Calu3 (cell line): ENCODE data around the gene TRIM7. TPM values are rescaled to one million over a fixed set of nuclear protein-coding genes. Genes with fewer than 3 reads are reported as not detected.

ENCODE experiments used
- BruUV-seq: library from RNA; stranded (reverse); fragments of 400-500 nt; replicated peaks from 2 replicates; lab custom pipeline; 2021; lab: Mats Ljungman, UMichigan
- CTCF ChIA-PET: fragments of 300-600 bp; sonication (Branson Sonifier 250); formaldehyde crosslinking; loops from one replicate; lab custom pipeline; 2022; ENCODE audit warnings: antibody characterized with exemption; lab: Charles Lee
- DNase-seq: peaks from one replicate; pipeline ENCODE4 v3.0.0; 2022
- H3K27ac Mint-ChIP-seq: one replicate; pipeline ENCODE4 v1.8.0; 2022; ENCODE audit warnings: mixed read lengths; ENCODE audit not compliant: unreplicated experiment
- H3K27me3 Mint-ChIP-seq: one replicate; pipeline ENCODE4 v1.8.0; 2022; ENCODE audit warnings: mixed read lengths; ENCODE audit not compliant: unreplicated experiment
- H3K36me3 Mint-ChIP-seq: one replicate; pipeline ENCODE4 v1.8.0; 2022; ENCODE audit warnings: mild to moderate bottlenecking, moderate library complexity, mixed read lengths; ENCODE audit not compliant: insufficient read depth, unreplicated experiment
- H3K4me1 Mint-ChIP-seq: one replicate; pipeline ENCODE4 v1.8.0; 2022; ENCODE audit warnings: mild to moderate bottlenecking, low read depth, mixed read lengths; ENCODE audit not compliant: unreplicated experiment
- H3K4me3 Mint-ChIP-seq: one replicate; pipeline ENCODE4 v1.8.0; 2022; ENCODE audit warnings: mild to moderate bottlenecking, low read depth, moderate library complexity, mixed read lengths; ENCODE audit not compliant: unreplicated experiment
- H3K9me3 Mint-ChIP-seq: one replicate; pipeline ENCODE4 v1.8.0; 2022; ENCODE audit warnings: low read depth, mixed read lengths; ENCODE audit not compliant: unreplicated experiment
- CTCF ChIP-seq: fragments of 200-600 bp; IDR thresholded peaks from one replicate; pipeline ENCODE4 v1.8.0; 2022; ENCODE audit warnings: antibody characterized with exemption; ENCODE audit not compliant: unreplicated experiment
- intact Hi-C: fragments of 100-400 bp; cut with micrococcal nuclease; formaldehyde crosslinking; loops from one replicate; pipeline ENCODE4 v1.10.0; 2022; ENCODE audit not compliant: unreplicated experiment
- total RNA-seq: library from RNA; stranded (reverse); gene quantifications from 2 replicates; pipeline ENCODE4 v1.2.3, GENCODE V29; 2022

Gene TRIM7
- total RNA-seq, 1 experiment from 2014 or later, result 2.4 TPM

GRCh38 chr5:181160152-181160754, 44.7 kb downstream of the TRIM7 start:
- CTCF ChIA-PET, result interaction anchor here (0.5 kb wide), 1 partner anchor 294 kb away, joined by 3 read pairs; no protein-coding TSS in a partner anchor
- no peak for TF ChIP-seq CTCF
- BruUV-seq, result no TSS peak
- Mint-ChIP-seq H3K27ac (peak overlapping the region; percentile 63), H3K9me3 (no peaks in the 10 kb centered on the region), H3K36me3 (peaks cover 6% of the 10 kb centered on the region), H3K4me1 (peaks cover 14% of the 10 kb centered on the region), H3K27me3 (peaks cover 32% of the 10 kb centered on the region), H3K4me3 (peak overlapping the region; percentile 15)
- DNase-seq, result no peak
- intact Hi-C loops, result no loop called here

- Mint-ChIP-seq H3K36me3 (peaks cover 6% of the 10 kb centered on the region), H3K4me1 (peaks cover 14% of the 10 kb centered on the region), H3K4me3 (no peak overlapping the region), H3K27ac (peak overlapping the region; percentile 46), H3K27me3 (peaks cover 32% of the 10 kb centered on the region), H3K9me3 (no peaks in the 10 kb centered on the region)
- peak; percentile 62 for TF ChIP-seq CTCF
- CTCF ChIA-PET, result interaction anchor here (0.5 kb wide), 1 partner anchor 293 kb away, joined by 3 read pairs; no protein-coding TSS in a partner anchor
- intact Hi-C loops, result loop anchor here (2.0 to 5.0 kb wide), 3 partner anchors 115 to 377 kb away; no protein-coding TSS in a partner anchor
- peak; percentile 95 for DNase-seq
- no TSS peak for BruUV-seq
These were observed 45.5 kb downstream of the TRIM7 start for GRCh38 chr5:181159286-181160151.

- Mint-ChIP-seq H3K27ac (no peak overlapping the region), H3K36me3 (peaks cover 6% of the 10 kb centered on the region), H3K4me1 (peaks cover 14% of the 10 kb centered on the region), H3K4me3 (no peak overlapping the region), H3K9me3 (no peaks in the 10 kb centered on the region), H3K27me3 (peaks cover 32% of the 10 kb centered on the region)
- TF ChIP-seq CTCF, result no peak
- intact Hi-C loops, result loop anchor here (2.0 to 5.0 kb wide), 3 partner anchors 114 to 377 kb away; no protein-coding TSS in a partner anchor
- BruUV-seq, result no TSS peak
- CTCF ChIA-PET, result no interaction called here
- DNase-seq, result no peak
These were observed 46.1 kb downstream of the TRIM7 start for GRCh38 chr5:181158869-181159268.

GRCh38 chr5:181156758-181157157, 48.2 kb downstream of the TRIM7 start:
- H3K4me1 Mint-ChIP-seq, result peaks cover 23% of the 10 kb centered on the region
- H3K9me3 Mint-ChIP-seq, result peaks cover 3% of the 10 kb centered on the region
- peaks cover 6% of the 10 kb centered on the region for H3K36me3 Mint-ChIP-seq
- CTCF ChIA-PET, result no interaction called here
- H3K4me3 Mint-ChIP-seq, result no peak overlapping the region
- H3K27ac Mint-ChIP-seq, result no peak overlapping the region
- intact Hi-C loops, result loop anchor here (5.0 kb wide), 2 partner anchors 289 to 374 kb away; no protein-coding TSS in a partner anchor
- BruUV-seq, result no TSS peak
- TF ChIP-seq CTCF, result no peak
- no peak for DNase-seq
- peaks cover 32% of the 10 kb centered on the region for H3K27me3 Mint-ChIP-seq
